Loucy (cell line): ENCODE results near the gene DNA2.

Experiments
- H2AFZ ChIP-seq: fragments of 200-600 bp; sonication (generic); 2 replicates; pipeline ENCODE4 v1.6.0; 2016; ENCODE audit warnings: antibody characterized with exemption, mild to moderate bottlenecking, low read length, moderate library complexity
- H3F3A ChIP-seq: fragments of 200-600 bp; 2 replicates; pipeline ENCODE4 v1.6.0; 2016; ENCODE audit warnings: antibody characterized with exemption, low read depth, mild to moderate bottlenecking
- H3K27me3 ChIP-seq: fragments of 200-600 bp; sonication (generic); 2 replicates; pipeline ENCODE4 v1.6.1; 2014; ENCODE audit warnings: low read length, mild to moderate bottlenecking; ENCODE audit not compliant: insufficient read depth, poor library complexity, severe bottlenecking
- H3K36me3 ChIP-seq: fragments of 200-600 bp; sonication (generic); 2 replicates; pipeline ENCODE4 v1.6.1; 2016; ENCODE audit warnings: low read length; ENCODE audit not compliant: insufficient read depth
- H3K4me1 ChIP-seq: fragments of 200-600 bp; sonication (generic); 2 replicates; pipeline ENCODE4 v1.5.1; 2014; ENCODE audit warnings: low read length, mild to moderate bottlenecking; ENCODE audit not compliant: insufficient read depth, poor library complexity, severe bottlenecking
- H3K4me2 ChIP-seq: fragments of 200-600 bp; sonication (generic); 2 replicates; pipeline ENCODE4 v1.6.0; 2014; ENCODE audit warnings: antibody characterized with exemption, low read length, low read depth, mild to moderate bottlenecking; ENCODE audit not compliant: poor library complexity, severe bottlenecking
- H3K4me3 ChIP-seq: fragments of 200-600 bp; sonication (generic); 2 replicates; pipeline ENCODE4 v1.5.1; 2014; ENCODE audit warnings: low read length, mild to moderate bottlenecking, mixed read lengths; ENCODE audit not compliant: poor library complexity, severe bottlenecking
- H3K79me2 ChIP-seq: fragments of 200-600 bp; sonication (generic); 2 replicates; pipeline ENCODE4 v1.6.1; 2014; ENCODE audit warnings: low read length; ENCODE audit not compliant: insufficient read depth
- H3K9ac ChIP-seq: fragments of 200-600 bp; sonication (generic); 2 replicates; pipeline ENCODE4 v1.6.0; 2014; ENCODE audit warnings: mild to moderate bottlenecking, low read depth, low read length, moderate library complexity; ENCODE audit not compliant: poor library complexity, severe bottlenecking
- H3K9me2 ChIP-seq: fragments of 200-600 bp; sonication (generic); replicated peaks from 2 replicates; pipeline ENCODE4 v1.6.1; 2016; ENCODE audit warnings: low read depth, low read length, mixed read lengths
- H3K9me3 ChIP-seq: fragments of 200-600 bp; sonication (generic); 2 replicates; pipeline ENCODE4 v1.6.1; 2014; ENCODE audit warnings: mild to moderate bottlenecking, antibody characterized with exemption, low read length, low read depth; ENCODE audit not compliant: insufficient read depth
- H4K20me1 ChIP-seq: fragments of 200-600 bp; sonication (generic); 2 replicates; pipeline ENCODE4 v1.6.0; 2014; ENCODE audit warnings: antibody characterized with exemption, low read length, mild to moderate bottlenecking; ENCODE audit not compliant: insufficient read depth, poor library complexity, severe bottlenecking
- EZH2phosphoT487 ChIP-seq: fragments of 200-600 bp; IDR thresholded peaks from 2 replicates; pipeline ENCODE4 v1.6.1; 2018; ENCODE audit warnings: antibody characterized with exemption, mild to moderate bottlenecking, moderate library complexity, borderline replicate concordance
- TF ChIP-seq, protein P1 (sequence below): fragments of 200-600 bp; sonication (generic); conservative IDR thresholded peaks from 2 replicates; pipeline ENCODE4 v1.5.1; 2014; ENCODE audit warnings: mild to moderate bottlenecking, antibody characterized with exemption, low read length

Gene DNA2

DNA sequence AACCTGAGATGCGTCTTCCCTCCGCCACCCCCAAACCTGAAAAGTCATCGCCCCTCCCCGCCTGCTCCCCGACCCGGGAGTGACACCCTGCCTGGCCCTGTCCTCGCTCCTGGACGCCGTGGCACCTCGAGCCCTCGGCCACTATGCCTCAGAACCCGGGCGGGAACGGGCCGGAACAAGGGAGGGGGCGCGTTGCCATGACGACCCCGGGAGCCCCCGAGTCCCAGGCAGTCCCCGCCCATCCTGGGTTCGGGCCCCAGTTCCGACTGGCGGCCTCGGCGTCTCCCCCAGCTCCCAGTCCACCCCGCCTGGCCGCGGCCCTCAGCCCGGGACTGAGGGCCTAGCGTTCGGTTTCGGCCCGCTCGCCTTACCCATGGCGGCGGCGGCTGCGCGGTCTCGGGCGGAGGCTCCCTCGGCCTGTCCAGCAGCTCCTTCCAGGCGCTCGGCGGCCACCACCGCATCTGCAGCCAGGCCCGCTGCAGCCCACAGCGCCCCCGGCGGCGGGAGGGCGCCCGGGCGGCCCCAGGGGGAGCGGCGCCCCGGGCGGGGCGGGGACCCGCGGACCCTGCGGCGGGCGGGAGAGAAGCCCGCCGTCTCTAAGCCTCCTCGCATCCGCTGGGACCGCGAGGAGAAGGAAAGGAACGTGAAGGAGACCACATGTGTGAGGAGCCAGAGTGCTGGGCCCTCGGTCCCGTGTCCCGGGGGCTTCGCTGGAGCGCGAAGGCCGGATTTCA, 64.8 kb downstream of the DNA2 start, which contains the start of gene RUFY2:
Gene RUFY2 (minus strand): TSS at position 463 of the 734 bp plus-strand sequence. CDS start 88 bp downstream, at position 375.
- Histone ChIP-seq H3F3A (no peaks in the 10 kb centered on the region), H3K9me3 (no peaks in the 10 kb centered on the region), H3K36me3 (no peaks in the 10 kb centered on the region), H3K9me2 (no peaks in the 10 kb centered on the region), H3K79me2 (peaks cover 37% of the 10 kb centered on the region), H3K4me3 (peak within 1 kb of the TSS; percentile 95), H3K9ac (peak within 1 kb of the TSS; percentile 87), H4K20me1 (peaks cover 18% of the 10 kb centered on the region), H2AFZ (peak within 1 kb of the TSS; percentile 93), H3K27me3 (no peaks in the 10 kb centered on the region), H3K4me1 (peaks cover 24% of the 10 kb centered on the region), H3K4me2 (peak within 1 kb of the TSS; percentile 85)
- TF ChIP-seq EZH2phosphoT487 = no peak
- TF ChIP-seq, protein P1, sequence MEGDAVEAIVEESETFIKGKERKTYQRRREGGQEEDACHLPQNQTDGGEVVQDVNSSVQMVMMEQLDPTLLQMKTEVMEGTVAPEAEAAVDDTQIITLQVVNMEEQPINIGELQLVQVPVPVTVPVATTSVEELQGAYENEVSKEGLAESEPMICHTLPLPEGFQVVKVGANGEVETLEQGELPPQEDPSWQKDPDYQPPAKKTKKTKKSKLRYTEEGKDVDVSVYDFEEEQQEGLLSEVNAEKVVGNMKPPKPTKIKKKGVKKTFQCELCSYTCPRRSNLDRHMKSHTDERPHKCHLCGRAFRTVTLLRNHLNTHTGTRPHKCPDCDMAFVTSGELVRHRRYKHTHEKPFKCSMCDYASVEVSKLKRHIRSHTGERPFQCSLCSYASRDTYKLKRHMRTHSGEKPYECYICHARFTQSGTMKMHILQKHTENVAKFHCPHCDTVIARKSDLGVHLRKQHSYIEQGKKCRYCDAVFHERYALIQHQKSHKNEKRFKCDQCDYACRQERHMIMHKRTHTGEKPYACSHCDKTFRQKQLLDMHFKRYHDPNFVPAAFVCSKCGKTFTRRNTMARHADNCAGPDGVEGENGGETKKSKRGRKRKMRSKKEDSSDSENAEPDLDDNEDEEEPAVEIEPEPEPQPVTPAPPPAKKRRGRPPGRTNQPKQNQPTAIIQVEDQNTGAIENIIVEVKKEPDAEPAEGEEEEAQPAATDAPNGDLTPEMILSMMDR = peak; percentile 42

DNA sequence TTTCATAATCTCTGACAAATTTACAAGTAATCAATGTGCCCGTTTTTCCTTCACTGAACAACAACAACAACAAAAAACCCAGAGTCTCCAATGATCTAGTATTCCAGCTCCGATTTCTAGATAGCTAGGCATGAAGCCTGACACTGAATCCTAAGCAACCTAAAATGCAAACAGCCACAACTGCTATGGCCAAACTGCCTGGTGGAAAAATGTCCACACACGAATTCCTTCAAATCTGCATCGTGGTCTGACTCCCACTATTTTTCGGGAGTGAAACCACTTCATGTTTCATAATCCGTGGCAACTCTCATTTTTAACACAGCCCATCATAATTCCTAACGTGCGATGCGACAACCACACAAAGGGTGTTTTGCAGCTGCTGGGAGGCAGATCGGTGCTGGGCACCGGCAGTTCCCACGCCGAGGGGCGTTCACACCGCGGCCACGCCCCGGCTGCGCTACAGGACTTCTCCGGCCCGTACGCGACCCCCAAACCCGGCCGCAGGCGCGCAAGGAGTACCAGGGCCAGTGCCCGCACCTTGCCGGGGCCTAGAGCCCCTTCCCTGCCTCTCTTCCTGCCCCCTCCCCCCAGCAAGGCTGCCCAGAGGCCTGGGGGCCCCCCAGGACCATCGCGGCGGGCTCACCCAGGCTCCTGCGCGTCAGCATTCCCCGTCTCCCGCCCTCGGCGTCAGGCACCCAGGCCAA, 65.5 kb downstream of the DNA2 start:
- Histone ChIP-seq H3K9me3 (no peaks in the 10 kb centered on the region), H3K79me2 (peaks cover 37% of the 10 kb centered on the region), H3K9me2 (no peaks in the 10 kb centered on the region), H4K20me1 (peaks cover 18% of the 10 kb centered on the region), H2AFZ (peak overlapping the region; percentile 90), H3K9ac (peak overlapping the region; percentile 87), H3K4me2 (peak overlapping the region; percentile 85), H3K4me3 (peak overlapping the region; percentile 95), H3K4me1 (peaks cover 24% of the 10 kb centered on the region), H3K27me3 (no peaks in the 10 kb centered on the region), H3F3A (no peaks in the 10 kb centered on the region), H3K36me3 (peaks cover 3% of the 10 kb centered on the region; the same call in 1 of the 2 replicates)
- TF ChIP-seq, protein P1 = no peak
- no peak for TF ChIP-seq EZH2phosphoT487

DNA sequence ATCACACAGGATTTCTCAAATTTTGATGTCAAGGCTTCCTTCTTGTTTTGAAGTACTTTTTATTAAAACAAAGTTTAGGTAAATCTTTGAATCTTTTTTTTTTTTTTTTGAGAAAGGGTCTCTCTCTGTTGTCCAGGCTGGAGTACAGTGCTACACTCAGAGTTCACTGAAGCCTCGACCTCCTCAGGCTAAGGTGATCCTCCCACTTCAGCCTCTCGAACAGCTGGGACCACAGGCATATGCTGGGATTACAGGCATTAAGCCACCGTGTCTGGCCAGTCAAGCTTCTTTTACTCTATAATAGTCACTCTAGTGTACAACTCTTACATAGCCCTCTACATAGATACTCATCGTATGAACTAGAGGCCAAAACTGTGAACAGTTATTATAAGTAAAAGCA, 68.1 kb downstream of the DNA2 start:
- Histone ChIP-seq H4K20me1 (peaks cover 18% of the 10 kb centered on the region), H3F3A (no peaks in the 10 kb centered on the region), H2AFZ (no peak overlapping the region), H3K4me2 (peak overlapping the region; percentile 32), H3K4me1 (peaks cover 24% of the 10 kb centered on the region), H3K4me3 (no peak overlapping the region), H3K9me2 (no peaks in the 10 kb centered on the region), H3K36me3 (peaks cover 6% of the 10 kb centered on the region; the same call in 1 of the 2 replicates), H3K9ac (no peak overlapping the region), H3K27me3 (no peaks in the 10 kb centered on the region), H3K9me3 (no peaks in the 10 kb centered on the region), H3K79me2 (peaks cover 37% of the 10 kb centered on the region)
- no peak for TF ChIP-seq EZH2phosphoT487
- TF ChIP-seq, protein P1 = no peak
